ENCODE data around the gene DGKG. TPM values are rescaled to one million over a fixed set of nuclear protein-coding genes. Genes with fewer than 3 reads are reported as not detected.

The DGKG gene
- total RNA-seq, 3 donors from 2014 or later: 0.80 to 6.7 (median 0.96) TPM

DNA sequence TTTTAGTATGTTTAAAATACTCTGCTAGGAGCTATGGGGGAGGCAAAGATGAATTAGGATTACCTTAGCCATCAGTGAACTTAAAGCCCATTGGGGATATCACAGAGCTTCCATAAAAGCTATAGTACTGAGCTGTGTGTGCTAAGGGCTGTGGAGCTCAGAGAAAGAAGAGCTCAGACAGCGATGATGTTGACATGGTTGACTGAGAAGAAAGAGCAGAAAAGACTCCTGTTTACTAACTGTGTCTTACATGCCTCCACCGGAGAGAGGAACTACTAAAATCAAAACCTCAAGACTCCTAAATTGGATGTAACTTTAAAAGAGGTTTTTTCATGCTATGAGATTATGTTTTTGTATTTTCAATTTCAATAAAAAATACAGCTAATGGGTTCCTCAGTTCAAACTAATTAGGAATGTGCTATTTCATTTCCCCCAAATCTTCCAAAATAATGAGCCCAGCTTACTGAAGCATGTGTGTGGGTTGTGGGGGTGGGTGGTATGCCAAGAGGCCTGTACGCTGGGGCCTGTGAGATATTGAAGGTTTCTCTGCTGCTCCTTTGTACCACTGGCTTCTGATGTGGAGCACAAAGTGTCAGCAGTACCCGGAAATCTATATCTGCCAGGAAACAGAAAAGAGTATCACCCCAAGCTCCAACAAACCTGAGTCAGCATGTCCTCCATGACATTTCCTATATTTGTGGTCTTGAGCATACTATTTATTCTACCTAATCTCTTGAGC, 22.7 kb downstream of the DGKG start:
- H3K4me3 ChIP-seq: no peak overlapping the region
- H3K4me1 ChIP-seq (ENCODE audit: low read depth): no peaks in the 10 kb centered on the region
- H3K9me3 ChIP-seq: no peaks in the 10 kb centered on the region
- no peaks in the 10 kb centered on the region for H3K36me3 ChIP-seq (ENCODE audit: low read depth)
- TF ChIP-seq, protein P1, sequence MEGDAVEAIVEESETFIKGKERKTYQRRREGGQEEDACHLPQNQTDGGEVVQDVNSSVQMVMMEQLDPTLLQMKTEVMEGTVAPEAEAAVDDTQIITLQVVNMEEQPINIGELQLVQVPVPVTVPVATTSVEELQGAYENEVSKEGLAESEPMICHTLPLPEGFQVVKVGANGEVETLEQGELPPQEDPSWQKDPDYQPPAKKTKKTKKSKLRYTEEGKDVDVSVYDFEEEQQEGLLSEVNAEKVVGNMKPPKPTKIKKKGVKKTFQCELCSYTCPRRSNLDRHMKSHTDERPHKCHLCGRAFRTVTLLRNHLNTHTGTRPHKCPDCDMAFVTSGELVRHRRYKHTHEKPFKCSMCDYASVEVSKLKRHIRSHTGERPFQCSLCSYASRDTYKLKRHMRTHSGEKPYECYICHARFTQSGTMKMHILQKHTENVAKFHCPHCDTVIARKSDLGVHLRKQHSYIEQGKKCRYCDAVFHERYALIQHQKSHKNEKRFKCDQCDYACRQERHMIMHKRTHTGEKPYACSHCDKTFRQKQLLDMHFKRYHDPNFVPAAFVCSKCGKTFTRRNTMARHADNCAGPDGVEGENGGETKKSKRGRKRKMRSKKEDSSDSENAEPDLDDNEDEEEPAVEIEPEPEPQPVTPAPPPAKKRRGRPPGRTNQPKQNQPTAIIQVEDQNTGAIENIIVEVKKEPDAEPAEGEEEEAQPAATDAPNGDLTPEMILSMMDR (IDR thresholded peaks at IDR 0.05): no peak
- ATAC-seq (no peak), DNase-seq (no peak)
- intact Hi-C loops (cut with DNase I, micrococcal nuclease): no loop called here

DNA sequence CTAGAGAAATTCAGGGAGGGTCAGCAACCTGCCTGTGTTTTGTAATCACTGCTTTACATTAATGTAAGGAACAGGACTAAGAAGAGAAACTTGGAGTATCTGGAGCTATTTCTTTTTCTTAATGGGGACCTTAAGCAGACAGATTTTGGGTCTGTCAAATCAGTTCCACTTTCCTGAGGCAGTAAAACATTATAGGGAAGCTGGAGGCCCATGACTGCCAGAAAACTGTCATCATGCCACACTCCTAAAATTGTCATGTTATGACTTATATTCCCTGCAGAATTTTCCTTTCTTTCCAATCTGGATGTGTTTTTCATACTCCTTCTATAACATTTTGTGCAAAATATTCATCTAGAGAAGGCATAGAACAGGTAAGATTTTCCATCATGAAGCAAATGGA, 28.8 kb downstream of the DGKG start:
- H3K4me1 ChIP-seq (ENCODE audit: low read depth): no peaks in the 10 kb centered on the region
- DNase-seq: no peak
- TF ChIP-seq, protein P1 (IDR thresholded peaks at IDR 0.05): no peak
- H3K9me3 ChIP-seq: no peaks in the 10 kb centered on the region
- H3K4me3 ChIP-seq: no peak overlapping the region
- no peaks in the 10 kb centered on the region for H3K36me3 ChIP-seq (ENCODE audit: low read depth)
- no peak for ATAC-seq
- intact Hi-C loops (cut with DNase I, micrococcal nuclease): no loop called here

DNA sequence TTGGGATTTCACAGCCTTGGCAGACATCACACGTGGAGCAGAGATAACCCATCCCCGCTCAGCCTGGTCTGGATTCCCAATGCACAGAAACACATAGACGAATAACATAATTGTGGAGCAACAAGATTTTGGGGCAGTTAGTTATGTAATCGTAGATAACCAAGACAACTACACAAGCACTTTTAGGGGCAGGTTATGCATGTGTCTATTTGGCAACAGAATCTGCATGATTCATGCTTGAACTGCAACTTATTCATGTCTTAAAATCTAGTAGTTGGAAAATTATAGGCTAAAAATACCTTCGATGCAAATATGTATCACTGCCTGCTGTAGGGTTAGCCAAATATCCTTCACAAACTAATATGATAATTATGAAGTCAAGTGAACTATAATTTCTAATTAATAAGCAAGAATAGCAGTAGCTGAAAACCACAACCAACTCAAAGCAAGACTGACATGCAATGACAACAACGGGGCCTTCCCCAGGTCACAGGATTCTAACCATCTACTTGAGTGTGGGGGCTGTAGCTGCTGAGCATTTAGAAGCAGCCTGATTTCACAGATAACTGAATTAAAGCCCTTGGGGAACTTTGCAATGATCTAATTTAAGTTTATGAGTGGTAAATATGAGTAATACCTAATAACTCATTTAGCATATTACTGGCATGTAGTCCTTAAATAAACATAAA, 31.1 kb downstream of the DGKG start:
- no peak for ATAC-seq
- Histone ChIP-seq H3K9me3 (no peaks in the 10 kb centered on the region), H3K4me3 (no peak overlapping the region), H3K4me1 (ENCODE audit: low read depth) (no peaks in the 10 kb centered on the region), H3K36me3 (ENCODE audit: low read depth) (no peaks in the 10 kb centered on the region)
- DNase-seq: no peak
- intact Hi-C loops (cut with DNase I, micrococcal nuclease): no loop called here
- TF ChIP-seq, protein P1 (IDR thresholded peaks at IDR 0.05): no peak

DNA sequence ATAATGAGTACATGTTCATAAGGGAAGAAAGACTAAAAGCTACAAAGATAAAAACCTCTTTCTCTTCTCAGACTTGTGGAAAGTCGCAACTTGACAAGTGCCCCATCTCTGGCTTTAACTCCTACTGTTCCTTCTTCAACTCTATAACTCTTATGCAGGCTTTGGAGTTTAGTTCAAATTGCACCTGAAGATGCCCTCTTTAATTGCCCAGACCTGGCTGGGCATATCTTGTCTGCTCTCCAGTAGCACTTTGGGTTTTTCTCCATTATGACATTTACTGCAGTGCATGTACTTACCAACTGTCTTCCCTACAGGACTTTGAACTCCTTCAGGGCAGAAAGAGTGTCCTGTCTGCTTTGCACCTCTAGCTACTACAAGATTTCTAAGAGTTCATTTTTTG, 32.4 kb downstream of the DGKG start:
- DNase-seq (no peak), ATAC-seq (no peak)
- TF ChIP-seq, protein P1 (IDR thresholded peaks at IDR 0.05): no peak
- intact Hi-C loops (cut with DNase I, micrococcal nuclease): no loop called here
- no peaks in the 10 kb centered on the region for H3K36me3 ChIP-seq (ENCODE audit: low read depth)
- H3K4me1 ChIP-seq (ENCODE audit: low read depth): no peaks in the 10 kb centered on the region
- no peak overlapping the region for H3K4me3 ChIP-seq
- no peaks in the 10 kb centered on the region for H3K9me3 ChIP-seq

DNA sequence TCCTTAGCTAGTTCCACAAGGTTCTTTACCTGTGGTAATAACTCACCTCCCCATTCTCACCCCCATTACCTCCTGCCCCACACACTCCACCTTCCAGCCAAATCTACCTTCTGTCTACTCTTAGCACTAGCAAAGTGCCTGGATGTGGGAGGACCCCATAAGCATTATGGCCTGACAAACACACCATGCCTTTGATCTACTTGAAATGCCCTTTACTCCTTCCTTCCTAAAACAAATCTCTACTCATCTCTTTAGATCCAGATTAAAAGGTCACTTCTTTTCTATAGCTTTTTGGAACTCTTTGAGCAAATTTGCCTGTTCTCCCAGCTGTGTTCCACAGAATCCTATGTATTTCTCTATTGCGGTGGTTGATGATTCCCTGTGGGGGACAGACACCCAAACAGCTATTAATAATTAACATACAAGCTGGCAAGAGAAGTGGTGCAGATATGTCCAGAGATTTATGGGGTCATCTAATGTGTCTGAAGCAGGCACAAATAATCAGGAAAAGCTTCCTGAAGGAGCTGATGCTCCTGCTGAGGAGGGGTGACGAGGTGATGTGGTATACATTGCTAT, 34.0 kb downstream of the DGKG start:
- TF ChIP-seq, protein P1 (IDR thresholded peaks at IDR 0.05): no peak

More for the DNA sequence above, 34.0 kb downstream of the DGKG start:
- Histone ChIP-seq H3K9me3 (no peaks in the 10 kb centered on the region), H3K36me3 (ENCODE audit: low read depth) (no peaks in the 10 kb centered on the region), H3K4me1 (ENCODE audit: low read depth) (no peaks in the 10 kb centered on the region), H3K4me3 (no peak overlapping the region)
- intact Hi-C loops (cut with DNase I, micrococcal nuclease): no loop called here
- DNase-seq (no peak), ATAC-seq (no peak)
